ENCODE measurements around the gene APOL1. TPM values are rescaled to one million over a fixed set of nuclear protein-coding genes. Genes with fewer than 3 reads are reported as not detected.
A peak's percentile ranks its signal among the peaks of the same experiment; 100 is the strongest.

The APOL1 gene
- total and polyA plus RNA-seq, 2 of the 4 experiments (the other 2 are of a cell fraction), result 0.36 to 0.77 TPM

DNA sequence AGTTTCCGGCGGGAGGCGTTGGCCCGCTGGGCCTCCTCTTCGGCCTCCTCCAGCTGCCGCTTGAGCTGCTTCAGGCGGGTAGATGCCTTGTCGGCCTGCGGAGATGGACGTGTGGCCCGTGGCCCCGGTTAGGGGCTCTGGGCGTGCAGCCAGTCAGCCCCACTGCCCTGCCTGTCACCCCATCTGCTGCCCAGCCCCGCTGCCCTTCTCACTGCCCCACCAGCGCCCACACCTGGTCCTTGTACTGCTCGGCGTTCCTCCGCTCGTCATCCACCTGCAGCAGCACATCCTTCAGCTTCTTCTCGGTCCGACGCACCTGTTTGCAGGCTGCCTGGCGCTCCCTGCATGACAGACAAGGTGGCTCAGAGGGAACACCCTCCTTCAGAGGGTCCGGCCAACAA lies 31.2 kb downstream of the APOL1 start:
- in situ Hi-C loops (cut with MboI; ENCODE audit: low sequenced_read_pairs) (no loop called here), dilution Hi-C loops (cut with HindIII; ENCODE audit: low sequenced_read_pairs, unreplicated experiment) (no loop called here), intact Hi-C loops (cut with micrococcal nuclease) (no loop called here)
- H3K27me3 ChIP-seq (ENCODE audit: control insufficient read depth, insufficient read depth, low read length), result no peaks in the 10 kb centered on the region
- ChIA-PET CTCF (no interaction called here), POLR2A (ENCODE audit: unreplicated experiment) (no interaction called here)
- H2BK20ac ChIP-seq (ENCODE audit: low read depth, low read length), result no peak overlapping the region
- H3K14ac ChIP-seq (replicated peaks; ENCODE audit: low read depth, low read length), result no peak overlapping the region
- no peak overlapping the region for H3K18ac ChIP-seq (ENCODE audit: low read depth, low read length)
- H2AFZ ChIP-seq (replicated peaks; ENCODE audit: low read length, poor library complexity), result no peak overlapping the region
- no peak overlapping the region for H2BK120ac ChIP-seq (ENCODE audit: low read depth, low read length)
- H3K9me1 ChIP-seq (ENCODE audit: insufficient read depth, low read length), result 0 out of 2 replicates have a peak, but pooled peaks cover 1% of the 10 kb centered on the region
- no peak for TF ChIP-seq POLR2A (IDR thresholded peaks at IDR 0.05; ENCODE audit: low read depth, low read length)
- no peak for TF ChIP-seq NFE2L2 (IDR thresholded peaks at IDR 0.05; ENCODE audit: low read depth, low read length)
- no peak for TF ChIP-seq RFX5 (IDR thresholded peaks at IDR 0.05; ENCODE audit: low read depth, low read length)
- TF ChIP-seq SMC3 (IDR thresholded peaks at IDR 0.05; ENCODE audit: low read depth, low read length), result no peak
- no peak for TF ChIP-seq BHLHE40 (IDR thresholded peaks at IDR 0.05; ENCODE audit: low read depth, low read length)
- no peak for TF ChIP-seq RCOR1 (IDR thresholded peaks at IDR 0.05; ENCODE audit: insufficient replicate concordance, low read length)
- no peak for TF ChIP-seq MAZ (IDR thresholded peaks at IDR 0.05; ENCODE audit: borderline replicate concordance, low read depth, low read length)
- TF ChIP-seq MXI1 (IDR thresholded peaks at IDR 0.05; ENCODE audit: borderline replicate concordance, low read depth, low read length), result no peak
- no peak for TF ChIP-seq FOS (IDR thresholded peaks at IDR 0.05; ENCODE audit: low read depth, low read length)
- TF ChIP-seq MAFK (IDR thresholded peaks at IDR 0.05; ENCODE audit: low read depth, low read length), result no peak
- no peak for TF ChIP-seq CEBPB (IDR thresholded peaks at IDR 0.05; ENCODE audit: low read depth, low read length)
- TF ChIP-seq CHD1 (IDR thresholded peaks at IDR 0.05; ENCODE audit: low read depth, low read length), result no peak
- no peak for TF ChIP-seq USF2 (IDR thresholded peaks at IDR 0.05; ENCODE audit: low read depth, low read length)
- TF ChIP-seq, protein P1, sequence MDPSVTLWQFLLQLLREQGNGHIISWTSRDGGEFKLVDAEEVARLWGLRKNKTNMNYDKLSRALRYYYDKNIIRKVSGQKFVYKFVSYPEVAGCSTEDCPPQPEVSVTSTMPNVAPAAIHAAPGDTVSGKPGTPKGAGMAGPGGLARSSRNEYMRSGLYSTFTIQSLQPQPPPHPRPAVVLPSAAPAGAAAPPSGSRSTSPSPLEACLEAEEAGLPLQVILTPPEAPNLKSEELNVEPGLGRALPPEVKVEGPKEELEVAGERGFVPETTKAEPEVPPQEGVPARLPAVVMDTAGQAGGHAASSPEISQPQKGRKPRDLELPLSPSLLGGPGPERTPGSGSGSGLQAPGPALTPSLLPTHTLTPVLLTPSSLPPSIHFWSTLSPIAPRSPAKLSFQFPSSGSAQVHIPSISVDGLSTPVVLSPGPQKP (IDR thresholded peaks at IDR 0.05; ENCODE audit: borderline replicate concordance, low read depth, low read length), result no peak
- TF ChIP-seq, protein P2, sequence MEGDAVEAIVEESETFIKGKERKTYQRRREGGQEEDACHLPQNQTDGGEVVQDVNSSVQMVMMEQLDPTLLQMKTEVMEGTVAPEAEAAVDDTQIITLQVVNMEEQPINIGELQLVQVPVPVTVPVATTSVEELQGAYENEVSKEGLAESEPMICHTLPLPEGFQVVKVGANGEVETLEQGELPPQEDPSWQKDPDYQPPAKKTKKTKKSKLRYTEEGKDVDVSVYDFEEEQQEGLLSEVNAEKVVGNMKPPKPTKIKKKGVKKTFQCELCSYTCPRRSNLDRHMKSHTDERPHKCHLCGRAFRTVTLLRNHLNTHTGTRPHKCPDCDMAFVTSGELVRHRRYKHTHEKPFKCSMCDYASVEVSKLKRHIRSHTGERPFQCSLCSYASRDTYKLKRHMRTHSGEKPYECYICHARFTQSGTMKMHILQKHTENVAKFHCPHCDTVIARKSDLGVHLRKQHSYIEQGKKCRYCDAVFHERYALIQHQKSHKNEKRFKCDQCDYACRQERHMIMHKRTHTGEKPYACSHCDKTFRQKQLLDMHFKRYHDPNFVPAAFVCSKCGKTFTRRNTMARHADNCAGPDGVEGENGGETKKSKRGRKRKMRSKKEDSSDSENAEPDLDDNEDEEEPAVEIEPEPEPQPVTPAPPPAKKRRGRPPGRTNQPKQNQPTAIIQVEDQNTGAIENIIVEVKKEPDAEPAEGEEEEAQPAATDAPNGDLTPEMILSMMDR (conservative IDR thresholded peaks at IDR 0.05; ENCODE audit: low read depth, low read length), result no peak
- no peak for TF ChIP-seq RAD21 (IDR thresholded peaks at IDR 0.05; ENCODE audit: low read length)
- H3K9me3 ChIP-seq (ENCODE audit: control insufficient read depth, insufficient read depth, low read length), result no peaks in the 10 kb centered on the region
- no peak overlapping the region for H3K4me3 ChIP-seq (ENCODE audit: insufficient read depth, low read depth, low read length)
- no peak overlapping the region for H2BK5ac ChIP-seq (ENCODE audit: low read depth, low read length, poor library complexity, severe bottlenecking)
- no TSS peak for BruUV-seq (replicated peaks)
- ATAC-seq (ENCODE audit: low read depth), result no peak
- no peak overlapping the region for H3K56ac ChIP-seq (ENCODE audit: extremely low read depth, insufficient read depth, low read length)
- no peak overlapping the region for H4K8ac ChIP-seq (ENCODE audit: low read depth in 2 of 2, low read length in 2 of 2)
- no peak overlapping the region for H3K27ac ChIP-seq (ENCODE audit: insufficient read depth, low read length)
- no peak overlapping the region for H4K5ac ChIP-seq (ENCODE audit: low read depth, low read length)
- H2AK5ac ChIP-seq (ENCODE audit: low read depth, low read length), result no peak overlapping the region
- H4K20me1 ChIP-seq (ENCODE audit: insufficient read depth, low read length), result peaks cover 90% of the 10 kb centered on the region
- 92% methylated on average over 13 of the region's 24 CpGs; no CpG with 5 or more reads in 1 of the 2 experiments for WGBS, 2 experiments (ENCODE audit: extremely low coverage in 2 of 2, insufficient read length in 1 of 2)
- peak overlapping the region; percentile 31 for H2AK9ac ChIP-seq (replicated peaks; ENCODE audit: low read depth, low read length, poor library complexity)
- H2BK15ac ChIP-seq (ENCODE audit: low read depth, low read length), result no peak overlapping the region
- peaks cover 88% of the 10 kb centered on the region for H3K36me3 ChIP-seq (ENCODE audit: control insufficient read depth, insufficient read depth, low read length)
- H3K9ac ChIP-seq (ENCODE audit: low read depth, low read length), result no peak overlapping the region
- no peak overlapping the region for H4K91ac ChIP-seq (ENCODE audit: insufficient read depth, low read depth, low read length)
- H3K23ac ChIP-seq (ENCODE audit: low read depth, low read length), result no peak overlapping the region
- DNase-seq, result no peak
- H3K4me2 ChIP-seq (ENCODE audit: low read depth, low read length), result no peak overlapping the region
- peaks cover 37 to 71% of the 10 kb centered on the region in 2 experiments for H3K79me1 ChIP-seq (ENCODE audit: low read depth in 1 of 2, low read length in 2 of 2)
- no peaks in the 10 kb centered on the region for H3K4me1 ChIP-seq (ENCODE audit: control insufficient read depth, insufficient read depth, low read length)
- H3K4ac ChIP-seq (ENCODE audit: low read depth, low read length), result no peak overlapping the region

Data from IMR-90 (cell line).